OCI-LY1 (cell line): ENCODE measurements around the gene SLC35F3.

ENCODE experiments used
- H2AFZ ChIP-seq: fragments of 200-600 bp; sonication (generic), shearing (Covaris generic); 2 replicates; pipeline ENCODE4 v1.6.0; 2014; ENCODE audit warnings: antibody characterized with exemption, mild to moderate bottlenecking, low read length
- H3F3A ChIP-seq: fragments of 200-600 bp; sonication (generic), shearing (Covaris generic); 2 replicates; pipeline ENCODE4 v1.6.0; 2014; ENCODE audit warnings: mild to moderate bottlenecking, antibody characterized with exemption, low read length, moderate library complexity; ENCODE audit not compliant: insufficient read depth
- H3K27ac ChIP-seq: fragments of 200-600 bp; sonication (generic); 2 replicates; pipeline ENCODE4 v1.5.1; 2014; ENCODE audit warnings: low read length, mixed run types, mild to moderate bottlenecking, low read depth; ENCODE audit not compliant: poor library complexity, severe bottlenecking
- H3K27me3 ChIP-seq: fragments of 200-600 bp; sonication (generic); 2 replicates; pipeline ENCODE4 v1.6.0; 2014; ENCODE audit warnings: antibody characterized with exemption, mild to moderate bottlenecking, low read length, moderate library complexity; ENCODE audit not compliant: insufficient read depth
- H3K36me3 ChIP-seq: fragments of 200-600 bp; sonication (generic); 2 replicates; pipeline ENCODE4 v1.6.1; 2014; ENCODE audit warnings: mild to moderate bottlenecking, antibody characterized with exemption, low read length, moderate library complexity, mixed read lengths; ENCODE audit not compliant: insufficient read depth
- H3K4me1 ChIP-seq: fragments of 200-600 bp; sonication (generic); 2 replicates; pipeline ENCODE4 v1.5.1; 2014; ENCODE audit warnings: mild to moderate bottlenecking, low read length, moderate library complexity; ENCODE audit not compliant: insufficient read depth, severe bottlenecking
- H3K4me2 ChIP-seq: fragments of 200-600 bp; sonication (generic), shearing (Covaris generic); 2 replicates; pipeline ENCODE4 v1.6.1; 2014; ENCODE audit warnings: low read length
- H3K4me3 ChIP-seq: fragments of 200-600 bp; sonication (generic); 2 replicates; pipeline ENCODE4 v1.5.1; 2014; ENCODE audit warnings: low read length, low read depth, mild to moderate bottlenecking, mixed read lengths; ENCODE audit not compliant: poor library complexity, severe bottlenecking
- H3K79me2 ChIP-seq: fragments of 200-600 bp; shearing (Covaris generic); 2 replicates; pipeline ENCODE4 v1.6.1; 2016; ENCODE audit warnings: mixed run types, low read length, mixed read lengths; ENCODE audit not compliant: insufficient read depth
- H3K9ac ChIP-seq: fragments of 200-600 bp; sonication (generic), shearing (Covaris generic); 2 replicates; pipeline ENCODE4 v1.6.1; 2014; ENCODE audit warnings: mild to moderate bottlenecking, low read length, mixed read lengths
- H3K9me2 ChIP-seq: fragments of 200-600 bp; sonication (generic), shearing (Covaris generic); 2 replicates; pipeline ENCODE4 v1.6.1; 2014; ENCODE audit warnings: low read depth, mild to moderate bottlenecking, low read length, mixed read lengths
- H3K9me3 ChIP-seq: fragments of 200-600 bp; shearing (Covaris generic); 2 replicates; pipeline ENCODE4 v1.6.1; 2014; ENCODE audit warnings: low read length, mixed read lengths
- H4K20me1 ChIP-seq: fragments of 200-600 bp; sonication (generic), shearing (Covaris generic); 2 replicates; pipeline ENCODE4 v1.6.0; 2016; ENCODE audit warnings: mild to moderate bottlenecking, low read length; ENCODE audit not compliant: insufficient read depth
- EZH2 ChIP-seq: fragments of 200-600 bp; sonication (generic), shearing (Covaris generic); IDR thresholded peaks from 2 replicates; pipeline ENCODE4 v1.8.0; 2017; ENCODE audit warnings: borderline replicate concordance, mixed run types, mild to moderate bottlenecking, antibody characterized with exemption, low read length, moderate library complexity, mixed read lengths
- TF ChIP-seq, protein P1 (sequence below): fragments of 200-600 bp; sonication (generic), shearing (Covaris generic); IDR thresholded peaks from 2 replicates; pipeline ENCODE4 v1.5.1; 2017; ENCODE audit warnings: mild to moderate bottlenecking, antibody characterized with exemption, low read length, moderate library complexity, mixed read lengths

Gene SLC35F3

GRCh38 chr1:234007684-234008083 is 103.2 kb downstream of the SLC35F3 start:
- Histone ChIP-seq H3K79me2 (no peaks in the 10 kb centered on the region), H3K4me1 (no peaks in the 10 kb centered on the region)
- TF ChIP-seq, protein P1, sequence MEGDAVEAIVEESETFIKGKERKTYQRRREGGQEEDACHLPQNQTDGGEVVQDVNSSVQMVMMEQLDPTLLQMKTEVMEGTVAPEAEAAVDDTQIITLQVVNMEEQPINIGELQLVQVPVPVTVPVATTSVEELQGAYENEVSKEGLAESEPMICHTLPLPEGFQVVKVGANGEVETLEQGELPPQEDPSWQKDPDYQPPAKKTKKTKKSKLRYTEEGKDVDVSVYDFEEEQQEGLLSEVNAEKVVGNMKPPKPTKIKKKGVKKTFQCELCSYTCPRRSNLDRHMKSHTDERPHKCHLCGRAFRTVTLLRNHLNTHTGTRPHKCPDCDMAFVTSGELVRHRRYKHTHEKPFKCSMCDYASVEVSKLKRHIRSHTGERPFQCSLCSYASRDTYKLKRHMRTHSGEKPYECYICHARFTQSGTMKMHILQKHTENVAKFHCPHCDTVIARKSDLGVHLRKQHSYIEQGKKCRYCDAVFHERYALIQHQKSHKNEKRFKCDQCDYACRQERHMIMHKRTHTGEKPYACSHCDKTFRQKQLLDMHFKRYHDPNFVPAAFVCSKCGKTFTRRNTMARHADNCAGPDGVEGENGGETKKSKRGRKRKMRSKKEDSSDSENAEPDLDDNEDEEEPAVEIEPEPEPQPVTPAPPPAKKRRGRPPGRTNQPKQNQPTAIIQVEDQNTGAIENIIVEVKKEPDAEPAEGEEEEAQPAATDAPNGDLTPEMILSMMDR: no peak
- no peak for TF ChIP-seq EZH2

GRCh38 chr1:234008591-234008990 is 104.1 kb downstream of the SLC35F3 start:
- Histone ChIP-seq H3K9me3 (no peaks in the 10 kb centered on the region), H2AFZ (no peak overlapping the region), H3F3A (no peaks in the 10 kb centered on the region), H3K36me3 (no peaks in the 10 kb centered on the region), H3K4me2 (no peak overlapping the region), H3K4me3 (no peak overlapping the region), H3K4me1 (no peaks in the 10 kb centered on the region), H4K20me1 (no peaks in the 10 kb centered on the region), H3K27me3 (no peaks in the 10 kb centered on the region), H3K9ac (no peak overlapping the region), H3K27ac (no peak overlapping the region), H3K79me2 (no peaks in the 10 kb centered on the region), H3K9me2 (no peaks in the 10 kb centered on the region)
- TF ChIP-seq, protein P1: no peak
- no peak for TF ChIP-seq EZH2

More at GRCh38 chr1:234007684-234008083, 103.2 kb downstream of the SLC35F3 start:
- Histone ChIP-seq H3F3A (no peaks in the 10 kb centered on the region), H4K20me1 (no peaks in the 10 kb centered on the region), H3K27me3 (no peaks in the 10 kb centered on the region), H3K27ac (no peak overlapping the region), H3K9me3 (no peaks in the 10 kb centered on the region), H3K4me3 (no peak overlapping the region), H2AFZ (no peak overlapping the region), H3K9me2 (no peaks in the 10 kb centered on the region), H3K9ac (no peak overlapping the region), H3K36me3 (no peaks in the 10 kb centered on the region), H3K4me2 (no peak overlapping the region)

DNA sequence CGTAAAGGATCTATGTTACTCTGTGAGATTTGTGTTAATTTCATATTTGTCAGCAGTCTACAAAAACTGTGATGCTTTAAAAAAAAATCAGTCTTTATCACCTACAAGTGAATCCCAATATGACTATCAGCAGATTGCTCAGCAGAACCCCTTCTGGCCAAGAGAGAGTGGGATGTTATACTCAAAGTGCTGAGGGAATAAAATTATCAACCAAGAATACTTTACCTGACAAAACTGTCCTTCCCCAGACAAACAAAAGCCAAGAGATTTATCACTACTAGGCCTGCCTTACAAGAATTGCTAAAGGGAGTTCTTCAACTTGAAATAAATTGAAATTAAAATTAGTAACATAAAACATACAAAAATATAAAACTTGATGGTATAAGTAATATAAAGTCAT is 105.2 kb downstream of the SLC35F3 start:
- Histone ChIP-seq H3K4me1 (no peaks in the 10 kb centered on the region), H3K9ac (no peak overlapping the region), H3K9me3 (no peaks in the 10 kb centered on the region), H3K27me3 (no peaks in the 10 kb centered on the region), H3K27ac (no peak overlapping the region), H2AFZ (no peak overlapping the region), H3K4me2 (no peak overlapping the region), H4K20me1 (no peaks in the 10 kb centered on the region), H3K36me3 (no peaks in the 10 kb centered on the region), H3K79me2 (no peaks in the 10 kb centered on the region), H3K4me3 (no peak overlapping the region), H3F3A (no peaks in the 10 kb centered on the region), H3K9me2 (no peaks in the 10 kb centered on the region)
- TF ChIP-seq, protein P1: no peak
- TF ChIP-seq EZH2: no peak
